B cell (primary cell): ENCODE measurements around the gene FUS. TPM values are rescaled to one million over a fixed set of nuclear protein-coding genes. Genes with fewer than 3 reads are reported as not detected.

ENCODE experiments used
- ATAC-seq: fragments of 200-7000 bp; cut with Tn5 transposase; one replicate; pipeline ENCODE4 v1.10.0; 2021; ENCODE audit warnings: low read depth, mild to moderate bottlenecking, moderate number of reproducible peaks, moderate library complexity
- CTCF ChIA-PET: fragments of 350-600 bp; sonication (Branson Sonifier 250); formaldehyde crosslinking; loops from one replicate; lab custom pipeline; 2021; ENCODE audit warnings: antibody characterized with exemption, inconsistent platforms; lab: Charles Lee
- POLR2A ChIA-PET: fragments of 350-600 bp; sonication (Branson Sonifier 250); formaldehyde crosslinking; loops from one replicate; lab custom pipeline; 2021; ENCODE audit warnings: antibody characterized with exemption; lab: Charles Lee
- DNase-seq: peaks from one replicate; pipeline ENCODE4 v3.0.0; 2013
- H2AFZ ChIP-seq: 2 replicates; pipeline ENCODE4 v1.6.1; 2012; ENCODE audit warnings: mild to moderate bottlenecking, low read depth, low read length; ENCODE audit not compliant: insufficient read depth, poor library complexity, severe bottlenecking
- H3K27ac ChIP-seq, 2 donors: 1 replicate in 1 of 2; 2 replicates in 1 of 2; pipeline ENCODE4 v1.5.1; 2012 to 2013; ENCODE audit warnings: low read length in 2 of 2, mild to moderate bottlenecking in 2 of 2, moderate library complexity in 1 of 2
- H3K27me3 ChIP-seq, 4 experiments: fragments of 200-600 bp in 1 of 4; sonication (generic) in 1 of 4; replicated peaks in 1 of 4; 1 replicate in 2 of 4; 2 replicates in 2 of 4; pipeline versions ENCODE4 v1.6.1 to v1.7.0; 2013 to 2016; ENCODE audit warnings: low read length in 3 of 4, mild to moderate bottlenecking in 2 of 4, mixed read lengths in 1 of 4, moderate library complexity in 1 of 4; ENCODE audit not compliant: insufficient read depth in 4 of 4, control insufficient read depth in 3 of 4; ENCODE audit errors: control extremely low read depth in 1 of 4
- H3K36me3 ChIP-seq, 2 experiments: replicated peaks in 1 of 2; 1 replicate in 1 of 2; 2 replicates in 1 of 2; pipeline versions ENCODE4 v1.6.1 to v1.7.1; 2013; ENCODE audit warnings: low read length in 1 of 2; ENCODE audit not compliant: insufficient read depth in 2 of 2, control insufficient read depth in 1 of 2; ENCODE audit errors: control extremely low read depth in 1 of 2, extremely low read depth in 1 of 2
- H3K4me1 ChIP-seq, 2 donors: fragments of 200-600 bp in 1 of 2; sonication (generic) in 1 of 2; 1 replicate in 1 of 2; 2 replicates in 1 of 2; pipeline versions ENCODE4 v1.5.1 to v1.6.1; 2013 to 2017; ENCODE audit warnings: low read length in 2 of 2; ENCODE audit not compliant: control insufficient read depth in 2 of 2, insufficient read depth in 2 of 2
- H3K4me2 ChIP-seq: replicated peaks from 2 replicates; pipeline ENCODE3; 2012; ENCODE audit warnings: mild to moderate bottlenecking, low read depth, low read length; ENCODE audit not compliant: poor library complexity, severe bottlenecking
- H3K4me3 ChIP-seq, 5 experiments: fragments of 200-600 bp in 1 of 5; sonication (generic) in 1 of 5; 1 replicate in 3 of 5; 2 replicates in 2 of 5; pipeline versions ENCODE4 v1.5.1 to v1.7.0; 2011 to 2016; ENCODE audit warnings: low read length in 4 of 5, mild to moderate bottlenecking in 4 of 5, low read depth in 2 of 5, control low read depth in 1 of 5, moderate library complexity in 1 of 5; ENCODE audit not compliant: insufficient read depth in 1 of 5; ENCODE audit errors: control extremely low read depth in 1 of 5, extremely low read depth in 1 of 5
- H3K79me2 ChIP-seq: fragments of 200-600 bp; sonication (generic); one replicate; pipeline ENCODE4 v1.6.0; 2016; ENCODE audit warnings: low read length; ENCODE audit not compliant: control insufficient read depth, insufficient read depth
- H3K9ac ChIP-seq: fragments of 200-600 bp; sonication (generic); 2 replicates; pipeline ENCODE4 v1.6.1; 2017; ENCODE audit warnings: mild to moderate bottlenecking, low read length, moderate library complexity
- H3K9me3 ChIP-seq, 3 donors: one replicate each; pipeline versions ENCODE4 v1.6.1 to v1.7.1; 2013; ENCODE audit warnings: low read length in 2 of 3; ENCODE audit not compliant: control insufficient read depth in 2 of 3, insufficient read depth in 1 of 3; ENCODE audit errors: control extremely low read depth in 1 of 3
- H4K20me1 ChIP-seq: 2 replicates; pipeline ENCODE4 v1.6.0; 2012; ENCODE audit warnings: mild to moderate bottlenecking, low read length; ENCODE audit not compliant: insufficient read depth, control insufficient read depth, poor library complexity, severe bottlenecking
- H3K27ac Mint-ChIP-seq: one replicate; pipeline ENCODE4 v1.8.0; 2021; ENCODE audit warnings: mixed read lengths
- H3K27me3 Mint-ChIP-seq: one replicate; pipeline ENCODE4 v1.8.0; 2021; ENCODE audit warnings: mixed read lengths
- H3K4me1 Mint-ChIP-seq: one replicate; pipeline ENCODE4 v1.8.0; 2021; ENCODE audit warnings: mixed read lengths
- H3K4me3 Mint-ChIP-seq: one replicate; pipeline ENCODE4 v1.8.0; 2021; ENCODE audit warnings: mixed read lengths
- H3K9me3 Mint-ChIP-seq: one replicate; pipeline ENCODE4 v1.8.0; 2022; ENCODE audit warnings: mixed read lengths; ENCODE audit not compliant: insufficient read depth
- CTCF ChIP-seq: fragments of 200-600 bp; IDR thresholded peaks from one replicate; pipeline ENCODE4 v1.8.0; 2022; ENCODE audit warnings: antibody characterized with exemption, mild to moderate bottlenecking
- EZH2 ChIP-seq: IDR thresholded peaks from 2 replicates; pipeline ENCODE4 v1.6.1; 2012; ENCODE audit warnings: borderline replicate concordance, low read depth, mild to moderate bottlenecking, moderate library complexity, low read length; ENCODE audit not compliant: insufficient read depth, poor library complexity, severe bottlenecking
- WGBS: methylation state at CpG from one replicate; pipeline ENCODE4 v1.1.5; 2013; ENCODE audit warnings: missing lambda C conversion rate; ENCODE audit not compliant: insufficient coverage; 5-methylcytosine and 5-hydroxymethylcytosine counted together
- intact Hi-C: fragments of 100-400 bp; cut with micrococcal nuclease; formaldehyde crosslinking; loops from one replicate; pipeline ENCODE4 v1.10.0; 2022
- polyA plus RNA-seq: library from polyadenylated mRNA; depleted of rRNA; stranded (reverse); fragments of >200 nt; gene quantifications from 2 replicates; pipeline ENCODE4 v1.2.3, GENCODE V29; 2012
- total RNA-seq, 2 donors: library from RNA; stranded (reverse); fragments of 120-200 nt in 1 of 2; gene quantifications; 1 replicate in 1 of 2; 2 replicates in 1 of 2; pipeline versions ENCODE4 v1.2.3 to v1.2.4, GENCODE V29; 2013 to 2022

FUS gene
- total and polyA plus RNA-seq, 2 donors (not counting 1 experiment from before 2014, with no cell fraction given) = 181 to 597 TPM

DNA sequence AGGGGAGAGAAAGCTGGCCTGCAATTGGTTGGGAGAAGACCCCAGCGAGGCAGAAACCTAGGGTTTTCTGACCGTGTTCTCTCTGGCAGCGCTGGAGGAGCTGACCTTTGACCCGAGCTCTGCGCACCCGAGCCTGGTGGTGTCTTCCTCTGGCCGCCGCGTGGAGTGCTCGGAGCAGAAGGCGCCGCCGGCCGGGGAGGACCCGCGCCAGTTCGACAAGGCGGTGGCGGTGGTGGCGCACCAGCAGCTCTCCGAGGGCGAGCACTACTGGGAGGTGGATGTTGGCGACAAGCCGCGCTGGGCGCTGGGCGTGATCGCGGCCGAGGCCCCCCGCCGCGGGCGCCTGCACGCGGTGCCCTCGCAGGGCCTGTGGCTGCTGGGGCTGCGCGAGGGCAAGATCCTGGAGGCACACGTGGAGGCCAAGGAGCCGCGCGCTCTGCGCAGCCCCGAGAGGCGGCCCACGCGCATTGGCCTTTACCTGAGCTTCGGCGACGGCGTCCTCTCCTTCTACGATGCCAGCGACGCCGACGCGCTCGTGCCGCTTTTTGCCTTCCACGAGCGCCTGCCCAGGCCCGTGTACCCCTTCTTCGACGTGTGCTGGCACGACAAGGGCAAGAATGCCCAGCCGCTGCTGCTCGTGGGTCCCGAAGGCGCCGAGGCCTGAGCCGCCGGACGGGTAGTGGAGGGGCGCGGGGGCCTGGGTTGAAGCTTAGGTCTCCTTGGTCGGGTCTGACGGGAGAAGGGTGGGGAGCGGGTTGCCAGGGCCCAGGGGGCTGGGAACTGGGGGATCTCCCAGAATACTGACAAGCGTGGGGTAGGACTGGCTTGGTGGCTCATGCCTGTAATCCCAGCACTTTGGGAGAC lies 44.4 kb downstream of the FUS start:
- intact Hi-C loops = no loop called here
- Histone ChIP-seq H3K4me3 (no peak overlapping the region), H3K4me2 (no peak overlapping the region), H2AFZ (no peak overlapping the region), H3K36me3 (no peaks in the 10 kb centered on the region), H3K27ac (no peak overlapping the region), H3K27me3 (peaks cover 0 to 17% (median 7%) of the 10 kb centered on the region in 4 experiments), H3K9ac (no peak overlapping the region), H3K9me3 (no peaks in the 10 kb centered on the region), H3K4me1 (no peaks in the 10 kb centered on the region), H4K20me1 (no peaks in the 10 kb centered on the region), H3K79me2 (no peaks in the 10 kb centered on the region)
- no peak for ATAC-seq
- Mint-ChIP-seq H3K4me1 (no peaks in the 10 kb centered on the region), H3K9me3 (no peaks in the 10 kb centered on the region), H3K27ac (no peak overlapping the region), H3K27me3 (peaks cover 15% of the 10 kb centered on the region), H3K4me3 (no peak overlapping the region)
- 97% methylated on average over 78 of the region's 80 CpGs for WGBS
- ChIA-PET CTCF (no interaction called here), POLR2A (no interaction called here)
- TF ChIP-seq CTCF (no peak), EZH2 (no peak)
- DNase-seq = no peak

DNA sequence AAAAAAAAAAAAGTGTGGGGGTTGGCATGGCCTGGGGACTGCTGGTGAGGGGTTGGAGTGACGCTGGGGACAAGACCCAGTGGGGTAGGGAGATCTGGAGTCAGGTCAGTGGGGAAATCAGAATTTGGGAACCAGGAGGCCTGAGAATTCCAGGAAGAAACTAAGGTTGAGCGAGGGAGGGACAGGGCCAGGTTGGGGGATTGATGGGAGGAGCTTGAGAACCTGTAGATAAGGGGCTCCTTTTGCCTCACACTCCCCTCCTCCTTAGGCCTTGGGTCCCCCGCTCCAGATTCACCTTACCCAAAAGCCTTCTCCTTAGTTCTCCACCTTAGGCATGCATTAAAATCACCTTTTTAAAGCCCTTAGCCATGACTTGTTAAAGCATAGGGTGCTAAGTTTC lies 45.3 kb downstream of the FUS start:
- no peak overlapping the region for H3K27ac Mint-ChIP-seq
- H3K4me1 ChIP-seq = no peaks in the 10 kb centered on the region
- intact Hi-C loops = loop anchor here (5.0 kb wide), 1 partner anchor 37 kb away; no protein-coding TSS in a partner anchor
- ATAC-seq (no peak), DNase-seq (no peak)
- POLR2A ChIA-PET = no interaction called here
- no peak overlapping the region for H3K4me3 ChIP-seq
- CTCF ChIA-PET = interaction anchor here (0.7 kb wide), 1 partner anchor 36 kb away, joined by 5 read pairs; no protein-coding TSS in a partner anchor
- H3K4me1 Mint-ChIP-seq = no peaks in the 10 kb centered on the region
- H3K9me3 Mint-ChIP-seq = no peaks in the 10 kb centered on the region
- H3K27me3 ChIP-seq = peaks cover 0 to 17% (median 5%) of the 10 kb centered on the region in 4 experiments
- no peak overlapping the region for H3K27ac ChIP-seq
- no peak overlapping the region for H3K9ac ChIP-seq
- no peaks in the 10 kb centered on the region for H3K79me2 ChIP-seq
- TF ChIP-seq CTCF = no peak
- no peak for TF ChIP-seq EZH2
- H3K4me3 Mint-ChIP-seq = no peak overlapping the region
- peaks cover 19% of the 10 kb centered on the region for H3K27me3 Mint-ChIP-seq
- no peaks in the 10 kb centered on the region for H3K9me3 ChIP-seq
- H3K36me3 ChIP-seq = no peaks in the 10 kb centered on the region
- H2AFZ ChIP-seq = no peak overlapping the region
- 83% methylated on average over 1 of the region's 3 CpGs for WGBS
- H4K20me1 ChIP-seq = no peaks in the 10 kb centered on the region
- H3K4me2 ChIP-seq = no peak overlapping the region
